Common myeloid progenitor, CD34-positive (primary cell): ENCODE measurements around the gene SUPT5H. TPM values are rescaled to one million over a fixed set of nuclear protein-coding genes. Genes with fewer than 3 reads are reported as not detected.

Experiments used
- CTCF ChIA-PET: fragments of 350-600 bp; sonication (Branson Sonifier 250); formaldehyde crosslinking; loops from one replicate; lab custom pipeline; 2021; ENCODE audit warnings: antibody characterized with exemption; lab: Charles Lee
- POLR2A ChIA-PET: fragments of 350-600 bp; sonication (Branson Sonifier 250); formaldehyde crosslinking; loops from one replicate; lab custom pipeline; 2021; ENCODE audit warnings: antibody characterized with exemption; lab: Charles Lee
- DNase-seq, 3 donors: peaks; one replicate each; pipeline versions ENCODE4 v3.0.0 to v3.0.0-alpha.2; 2013
- H3K27ac ChIP-seq, 2 experiments: 1 replicate in 1 of 2; 2 replicates in 1 of 2; pipeline ENCODE4 v1.7.0; 2013; ENCODE audit warnings: inconsistent platforms in 2 of 2, low read length in 2 of 2, mild to moderate bottlenecking in 2 of 2, low read depth in 1 of 2, moderate library complexity in 1 of 2; ENCODE audit not compliant: severe bottlenecking in 2 of 2, insufficient read depth in 1 of 2, poor library complexity in 1 of 2
- H3K27me3 ChIP-seq, 5 experiments: replicated peaks in 2 of 5; 1 replicate in 3 of 5; 2 replicates in 2 of 5; pipeline versions ENCODE4 v1.6.1 to v1.7.0; 2013; ENCODE audit warnings: low read length in 4 of 5, mild to moderate bottlenecking in 2 of 5, moderate library complexity in 2 of 5, inconsistent platforms in 1 of 5; ENCODE audit not compliant: insufficient read depth in 5 of 5, control insufficient read depth in 4 of 5
- H3K36me3 ChIP-seq, 4 experiments: 1 replicate in 2 of 4; 2 replicates in 2 of 4; pipeline versions ENCODE4 v1.6.1 to v1.7.0; 2013; ENCODE audit warnings: low read length in 3 of 4, control low read depth in 1 of 4, mild to moderate bottlenecking in 1 of 4; ENCODE audit not compliant: control insufficient read depth in 4 of 4, insufficient read depth in 4 of 4
- H3K4me1 ChIP-seq, 4 experiments: 1 replicate in 3 of 4; 2 replicates in 1 of 4; pipeline versions ENCODE4 v1.6.1 to v1.7.1; 2013; ENCODE audit warnings: low read length in 3 of 4, mild to moderate bottlenecking in 3 of 4, control low read depth in 1 of 4, inconsistent platforms in 1 of 4, moderate library complexity in 1 of 4; ENCODE audit not compliant: control insufficient read depth in 4 of 4, insufficient read depth in 4 of 4; ENCODE audit errors: control extremely low read depth in 1 of 4
- H3K4me3 ChIP-seq, 7 experiments: 1 replicate in 4 of 7; 2 replicates in 3 of 7; pipeline versions ENCODE4 v1.5.1 to v1.7.0; 2013; ENCODE audit warnings: mild to moderate bottlenecking in 7 of 7, low read length in 6 of 7, moderate library complexity in 6 of 7, inconsistent platforms in 2 of 7, low read depth in 2 of 7, control low read depth in 1 of 7; ENCODE audit not compliant: insufficient read depth in 4 of 7, control insufficient read depth in 1 of 7; ENCODE audit errors: extremely low read depth in 1 of 7
- H3K9me3 ChIP-seq, 5 experiments: 1 replicate in 4 of 5; 2 replicates in 1 of 5; pipeline versions ENCODE4 v1.6.1 to v1.7.1; 2013; ENCODE audit warnings: low read length in 4 of 5, mild to moderate bottlenecking in 2 of 5, inconsistent platforms in 1 of 5, low read depth in 1 of 5, moderate library complexity in 1 of 5; ENCODE audit not compliant: control insufficient read depth in 4 of 5, insufficient read depth in 2 of 5; ENCODE audit errors: control extremely low read depth in 1 of 5
- WGBS: methylation state at CpG from one replicate; pipeline ENCODE4 v1.1.5; 2013; ENCODE audit not compliant: insufficient coverage; 5-methylcytosine and 5-hydroxymethylcytosine counted together
- polyA plus RNA-seq: library from polyadenylated mRNA; unstranded; fragments of 120-200 nt; gene quantifications from one replicate; pipeline ENCODE4 v1.2.1, GENCODE V29; 2013

SUPT5H gene
- 72.7 TPM for polyA plus RNA-seq

DNA sequence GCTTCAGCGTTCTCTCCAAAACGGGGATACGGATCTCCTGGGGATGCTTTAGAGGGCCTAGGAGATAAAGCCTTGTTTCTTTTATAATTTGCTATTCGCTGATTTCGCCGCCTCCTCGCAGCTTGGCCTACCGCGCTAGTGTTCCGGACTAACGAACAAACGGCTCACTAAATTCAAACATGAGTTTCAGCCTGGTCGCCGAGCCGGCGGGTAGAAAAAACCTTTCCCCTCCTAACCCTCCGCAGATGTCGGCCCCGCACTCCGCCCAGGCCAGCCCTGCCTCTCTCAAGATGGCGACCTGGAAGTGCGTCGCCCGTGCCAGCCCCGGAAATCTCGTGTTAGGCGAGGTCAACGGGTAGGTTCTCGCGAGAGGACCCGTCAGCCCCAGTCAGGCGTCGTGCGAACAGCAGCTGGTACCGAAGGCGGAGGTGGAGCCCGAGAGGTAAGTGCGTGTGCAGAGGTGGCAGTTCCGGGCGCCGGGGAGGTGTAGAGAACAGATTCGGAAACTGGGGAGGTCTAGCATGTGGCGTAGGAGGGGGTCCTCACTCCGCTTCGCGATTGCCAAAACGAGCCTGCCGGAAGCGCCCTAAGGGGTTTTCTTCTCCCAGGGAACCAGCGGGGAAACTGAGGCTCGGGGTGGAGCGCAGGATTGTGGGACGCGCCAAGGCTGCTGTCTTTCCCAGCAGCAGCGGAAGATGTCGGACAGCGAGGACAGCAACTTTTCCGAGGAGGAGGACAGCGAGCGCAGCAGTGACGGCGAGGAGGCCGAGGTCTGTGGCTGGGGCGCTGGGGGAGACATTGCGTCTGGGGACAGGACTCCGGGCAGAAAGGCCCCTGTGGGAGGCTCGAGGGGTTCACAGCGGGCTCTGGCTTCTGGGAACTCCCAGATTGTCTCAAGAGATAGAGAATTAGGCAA, at the start of gene SUPT5H:
SUPT5H (plus strand) TSS at position 387 of the 916 bp plus-strand sequence; CDS start at position 696, 309 bp downstream.
- peaks cover 6 to 36% (median 26%) of the 10 kb centered on the region in 4 experiments for H3K4me1 ChIP-seq
- no peaks in the 10 kb centered on the region for H3K9me3 ChIP-seq
- WGBS = under 1% methylated on average over 57 of the region's 68 CpGs
- ChIA-PET CTCF (interaction anchor here (1.3 to 3.1 kb wide), 2 partner anchors 10 to 23 kb away, joined by 4 to 10 read pairs; partner anchors contain the start of gene RPS16), POLR2A (interaction anchor here (0.6 to 1.9 kb wide), 4 partner anchors 10 to 1430 kb away, joined by 3 to 11 read pairs (median 4); partner anchors contain the start of genes RPS16 and TIMM50)
- H3K27me3 ChIP-seq = no peaks in the 10 kb centered on the region
- H3K27ac ChIP-seq = peak within 1 kb of the TSS; percentile 88 to 98
- DNase-seq = peak; percentile 99
- peaks cover 0 to 12% (median 7%) of the 10 kb centered on the region in 4 experiments for H3K36me3 ChIP-seq
- H3K4me3 ChIP-seq = peak within 1 kb of the TSS; percentile 86 to 100 (median 98)

DNA sequence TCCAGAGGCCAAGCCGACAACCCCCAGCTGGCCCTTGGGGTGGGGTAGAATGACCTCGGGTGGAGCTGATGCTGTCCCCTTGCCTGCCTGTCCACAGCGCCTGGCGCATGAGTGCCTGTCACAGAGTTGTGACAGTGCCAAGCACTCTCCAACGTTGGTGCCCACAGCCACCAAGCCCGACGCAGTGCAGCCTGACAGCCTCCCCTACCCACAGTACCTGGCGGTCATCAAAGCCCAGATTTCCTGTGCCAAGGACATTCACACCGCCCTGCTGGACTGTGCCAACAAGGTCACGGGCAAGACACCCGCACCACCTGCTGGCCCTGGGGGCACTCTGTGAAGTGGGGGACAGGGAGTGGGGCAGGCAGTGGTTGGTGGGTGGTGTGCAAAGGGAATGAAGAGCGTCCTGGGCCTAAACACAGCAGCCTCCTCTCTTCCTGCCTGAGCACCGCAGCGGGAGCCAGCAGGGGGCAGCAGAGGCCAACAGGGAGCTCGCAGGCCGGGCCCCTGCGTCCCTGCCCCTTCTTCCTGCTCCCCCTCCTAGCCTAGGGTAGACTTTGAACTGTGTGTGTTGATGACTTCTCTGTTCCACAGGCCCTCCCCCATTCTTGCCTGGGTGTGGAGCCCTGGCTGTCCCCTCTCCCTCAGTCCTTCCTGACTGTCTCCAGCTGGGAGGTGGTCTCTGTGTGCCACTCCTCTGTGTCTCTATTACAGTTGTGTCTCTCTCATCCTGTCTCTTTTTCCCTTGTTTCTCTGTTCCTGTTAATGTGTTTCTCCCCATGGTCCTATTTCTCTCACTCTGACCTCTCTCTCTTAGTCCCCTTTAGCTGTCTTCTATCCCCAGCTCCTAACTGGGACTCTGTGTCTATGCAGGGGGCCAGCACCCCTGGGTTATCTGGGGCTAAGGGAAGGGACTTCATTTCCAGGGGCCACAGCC, 47.8 kb upstream of the SUPT5H start:
- peaks cover 13 to 22% (median 20%) of the 10 kb centered on the region in 4 experiments for H3K36me3 ChIP-seq
- WGBS = 49% methylated on average over 10 of the region's 17 CpGs
- CTCF ChIA-PET = interaction anchor here (0.5 to 7.8 kb wide), 13 partner anchors 7 to 71 kb away, joined by 3 to 119 read pairs (median 3); partner anchors contain the start of genes PLEKHG2 and SAMD4B
- no peaks in the 10 kb centered on the region for H3K9me3 ChIP-seq
- H3K27ac ChIP-seq = peak overlapping the region; percentile 55 to 79
- no peaks in the 10 kb centered on the region for H3K27me3 ChIP-seq
- peak overlapping the region in 2 of 7 experiments; percentile 21 for H3K4me3 ChIP-seq
- peak; percentile 85 to 92 (median 89) for DNase-seq
- POLR2A ChIA-PET = interaction anchor here (1.5 to 3.0 kb wide), 3 partner anchors 10 to 55 kb away, joined by 5 to 46 read pairs (median 40); partner anchors contain the start of genes PLEKHG2, SAMD4B and ZFP36
- peaks cover 12 to 50% (median 37%) of the 10 kb centered on the region in 4 experiments for H3K4me1 ChIP-seq

DNA sequence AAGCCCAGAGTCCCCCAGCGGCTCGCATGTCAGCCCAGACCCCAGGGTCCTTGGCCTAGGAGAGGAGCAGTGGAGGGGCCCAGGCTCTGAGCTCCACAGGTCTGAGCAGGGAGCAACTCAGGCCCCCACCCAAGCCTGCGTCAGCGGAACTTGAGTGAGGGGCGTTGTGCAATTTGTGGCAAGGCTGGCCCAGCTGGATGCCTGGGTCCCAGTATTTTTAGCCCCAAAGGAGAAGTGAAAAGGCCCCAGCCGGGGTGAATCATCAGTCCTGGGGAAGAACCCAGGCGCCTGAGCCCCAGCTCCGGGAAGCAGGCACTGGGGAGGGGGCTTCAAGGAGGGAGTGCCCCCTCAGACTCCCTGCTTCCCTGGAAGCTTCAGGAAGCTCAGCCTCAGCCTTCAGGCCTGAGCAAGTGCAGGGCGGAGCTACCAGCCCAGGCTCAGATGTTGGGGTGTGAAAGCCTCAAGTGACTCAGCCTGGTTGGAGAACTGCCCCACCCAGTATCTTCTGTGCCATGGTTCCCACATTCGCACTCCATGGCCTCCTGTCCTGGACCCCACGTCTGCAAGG, 47.0 kb upstream of the SUPT5H start:
- POLR2A ChIA-PET = interaction anchor here (1.5 to 3.0 kb wide), 3 partner anchors 10 to 56 kb away, joined by 5 to 46 read pairs (median 40); partner anchors contain the start of genes PLEKHG2, SAMD4B and ZFP36
- 86% methylated on average over 10 of the region's 11 CpGs for WGBS
- Histone ChIP-seq H3K27ac (peak overlapping the region; percentile 55 to 79), H3K36me3 (peaks cover 13 to 20% (median 18%) of the 10 kb centered on the region in 4 experiments), H3K4me1 (peaks cover 12 to 57% (median 44%) of the 10 kb centered on the region in 4 experiments), H3K4me3 (peak overlapping the region in 1 of 7 experiments; percentile 21), H3K27me3 (no peaks in the 10 kb centered on the region), H3K9me3 (no peaks in the 10 kb centered on the region)
- CTCF ChIA-PET = interaction anchor here (0.8 to 7.8 kb wide), 10 partner anchors 10 to 70 kb away, joined by 3 to 119 read pairs (median 5); partner anchors contain the start of genes PLEKHG2 and SAMD4B
- peak in 2 of 3 donors; percentile 53 to 54 for DNase-seq

DNA sequence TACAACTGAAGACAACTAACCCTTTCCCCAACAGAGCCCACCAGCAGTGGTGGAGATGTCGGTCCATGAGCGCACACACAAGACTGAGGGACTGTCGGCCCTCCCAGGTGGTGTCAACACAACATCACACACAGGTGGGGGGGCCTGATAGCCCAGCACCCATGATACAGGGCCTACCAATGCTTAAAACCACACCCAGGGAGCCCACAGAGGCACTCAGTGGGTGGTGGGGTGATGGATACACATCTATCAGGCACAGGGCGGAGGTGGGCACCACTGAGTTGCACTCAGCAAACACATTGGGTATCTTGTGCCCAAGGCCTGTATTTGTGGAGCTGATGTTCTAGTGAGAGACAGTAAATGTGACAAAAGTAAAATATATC, 45.7 kb upstream of the SUPT5H start:
- peaks cover 12 to 70% (median 54%) of the 10 kb centered on the region in 4 experiments for H3K4me1 ChIP-seq
- POLR2A ChIA-PET = interaction anchor here (2.4 kb wide), 1 partner anchor 10 kb away, joined by 12 read pairs; no protein-coding TSS in a partner anchor
- no peak overlapping the region for H3K27ac ChIP-seq
- WGBS = 100% methylated on average over 3 of the region's 4 CpGs
- H3K27me3 ChIP-seq = no peaks in the 10 kb centered on the region
- no peaks in the 10 kb centered on the region for H3K9me3 ChIP-seq
- peaks cover 7 to 12% (median 10%) of the 10 kb centered on the region in 4 experiments for H3K36me3 ChIP-seq
- CTCF ChIA-PET = interaction anchor here (2.9 to 7.8 kb wide), 2 partner anchors 12 to 15 kb away, joined by 14 to 119 read pairs; partner anchors contain the start of gene PLEKHG2
- H3K4me3 ChIP-seq = no peak overlapping the region
- DNase-seq = no peak

DNA sequence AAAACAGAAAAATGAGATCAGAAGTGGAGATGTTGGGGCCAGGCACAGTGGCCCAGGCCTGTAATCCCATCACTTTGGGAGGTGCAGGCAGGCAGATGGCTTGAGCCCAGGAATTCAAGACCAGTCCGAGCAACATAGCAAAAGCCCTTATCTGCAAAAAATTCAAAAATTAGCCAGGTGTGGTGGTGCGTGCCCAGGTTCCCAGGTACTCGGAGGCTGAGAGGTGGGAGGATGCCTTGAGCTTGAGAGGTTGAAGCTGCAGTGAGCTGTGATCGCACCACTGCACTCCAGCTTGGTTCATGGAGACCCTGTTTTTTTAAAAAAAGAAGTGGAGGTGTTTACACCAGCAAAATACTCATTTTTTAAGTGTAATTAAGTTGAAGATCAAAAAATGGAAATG, 45.3 kb upstream of the SUPT5H start:
- Histone ChIP-seq H3K27ac (no peak overlapping the region), H3K4me3 (no peak overlapping the region), H3K36me3 (peaks cover 5 to 10% (median 8%) of the 10 kb centered on the region in 4 experiments), H3K9me3 (no peaks in the 10 kb centered on the region), H3K4me1 (peaks cover 12 to 74% (median 58%) of the 10 kb centered on the region in 4 experiments), H3K27me3 (no peaks in the 10 kb centered on the region)
- CTCF ChIA-PET = interaction anchor here (0.9 to 7.8 kb wide), 4 partner anchors 9 to 14 kb away, joined by 3 to 119 read pairs (median 9); partner anchors contain the start of genes MED29, PAF1 and PLEKHG2
- 100% methylated on average over 3 of the region's 4 CpGs for WGBS
- POLR2A ChIA-PET = interaction anchor here (2.4 kb wide), 1 partner anchor 9 kb away, joined by 12 read pairs; no protein-coding TSS in a partner anchor
- DNase-seq = no peak
